WTC11 (cell line): ENCODE results near the gene BBS12. TPM values are rescaled to one million over a fixed set of nuclear protein-coding genes. Genes with fewer than 3 reads are reported as not detected.

Experiments
- ATAC-seq: fragments of 200-7000 bp; cut with Tn5 transposase; 2 replicates; pipeline ENCODE4 v1.10.0; 2021; ENCODE audit warnings: mild to moderate bottlenecking, moderate library complexity
- CTCF ChIA-PET: fragments of 300-600 bp; sonication (Branson Sonifier 250); formaldehyde crosslinking; loops from one replicate; lab custom pipeline; 2021; ENCODE audit warnings: antibody characterized with exemption; lab: Charles Lee
- POLR2A ChIA-PET: fragments of 350-600 bp; sonication (Branson Sonifier 250); formaldehyde crosslinking; loops from one replicate; lab custom pipeline; 2021; ENCODE audit warnings: antibody characterized with exemption; lab: Charles Lee
- DNase-seq: peaks from one replicate; pipeline ENCODE4 v3.0.0; 2021; ENCODE audit warnings: low spot score
- H3K27ac Mint-ChIP-seq: 2 replicates; pipeline ENCODE4 v1.8.0; 2021; ENCODE audit warnings: mixed read lengths
- H3K27me3 Mint-ChIP-seq: 2 replicates; pipeline ENCODE4 v1.8.0; 2021; ENCODE audit warnings: low read depth, mild to moderate bottlenecking, moderate library complexity, mixed read lengths
- H3K36me3 Mint-ChIP-seq: 2 replicates; pipeline ENCODE4 v1.8.0; 2021; ENCODE audit warnings: mixed read lengths
- H3K4me1 Mint-ChIP-seq: 2 replicates; pipeline ENCODE4 v1.8.0; 2022; ENCODE audit warnings: mixed read lengths
- H3K4me3 Mint-ChIP-seq: 2 replicates; pipeline ENCODE4 v1.8.0; 2021; ENCODE audit warnings: mild to moderate bottlenecking, moderate library complexity, mixed read lengths
- H3K9me3 Mint-ChIP-seq: 2 replicates; pipeline ENCODE4 v1.8.0; 2021; ENCODE audit warnings: mixed read lengths
- CREB1 ChIP-seq: sonication (generic); formaldehyde crosslinking; IDR thresholded peaks from 2 replicates; pipeline ENCODE4 v1.8.0; 2023; ENCODE audit warnings: mild to moderate bottlenecking, missing genetic modification reagents
- ETV6 ChIP-seq: sonication (generic); formaldehyde crosslinking; IDR thresholded peaks from 2 replicates; pipeline ENCODE4 v1.8.1; 2022; ENCODE audit warnings: mild to moderate bottlenecking, missing genetic modification reagents
- GABPB1 ChIP-seq: sonication (generic); formaldehyde crosslinking; IDR thresholded peaks from 2 replicates; pipeline ENCODE4 v1.8.1; 2023; ENCODE audit warnings: mild to moderate bottlenecking, missing genetic modification reagents
- GTF2I ChIP-seq: fragments of 250-450 bp; sonication (Bioruptor Pico); conservative IDR thresholded peaks from 2 replicates; pipeline ENCODE4 v1.4.0; 2021; ENCODE audit warnings: mild to moderate bottlenecking
- IRF2 ChIP-seq: sonication (generic); formaldehyde crosslinking; IDR thresholded peaks from 2 replicates; pipeline ENCODE4 v1.8.0; 2022; ENCODE audit warnings: low read depth, missing genetic modification reagents, borderline replicate concordance
- MYBL2 ChIP-seq: sonication (generic); formaldehyde crosslinking; IDR thresholded peaks from 2 replicates; pipeline ENCODE4 v1.8.1; 2023; ENCODE audit warnings: mild to moderate bottlenecking, moderate library complexity, missing genetic modification reagents
- NR3C1 ChIP-seq: sonication (generic); formaldehyde crosslinking; conservative IDR thresholded peaks from 2 replicates; pipeline ENCODE4 v1.8.1; 2023; ENCODE audit warnings: low read depth, mild to moderate bottlenecking, missing genetic modification reagents
- RELA ChIP-seq: sonication (generic); formaldehyde crosslinking; IDR thresholded peaks from 2 replicates; pipeline ENCODE4 v1.8.1; 2022; ENCODE audit warnings: missing genetic modification reagents, mild to moderate bottlenecking, borderline replicate concordance
- SMAD3 ChIP-seq: sonication (generic); formaldehyde crosslinking; IDR thresholded peaks from 2 replicates; pipeline ENCODE4 v1.8.0; 2022; ENCODE audit warnings: missing genetic modification reagents, mild to moderate bottlenecking, borderline replicate concordance
- TEAD1 ChIP-seq: sonication (generic); formaldehyde crosslinking; IDR thresholded peaks from 2 replicates; pipeline ENCODE4 v1.8.0; 2022; ENCODE audit warnings: mild to moderate bottlenecking, missing genetic modification reagents
- ZNF138 ChIP-seq: sonication (generic); formaldehyde crosslinking; conservative IDR thresholded peaks from 2 replicates; pipeline ENCODE4 v1.8.1; 2022; ENCODE audit warnings: mild to moderate bottlenecking, moderate library complexity, missing genetic modification reagents
- ZNF423 ChIP-seq: fragments of 250-450 bp; sonication (Bioruptor Pico); IDR thresholded peaks from 2 replicates; pipeline ENCODE4 v2.1.2; 2022; ENCODE audit warnings: mild to moderate bottlenecking, moderate library complexity
- ZNF671 ChIP-seq: fragments of 250-450 bp; sonication (Bioruptor Pico); IDR thresholded peaks from 2 replicates; pipeline ENCODE4 v1.8.0; 2021; ENCODE audit warnings: mild to moderate bottlenecking
- total RNA-seq: library from RNA; stranded (reverse); gene quantifications from 3 replicates; pipeline ENCODE4 v1.2.3, GENCODE V29; 2021
- TF ChIP-seq, protein P1 (sequence below): fragments of 250-450 bp; sonication (Bioruptor Pico); IDR thresholded peaks from 2 replicates; pipeline ENCODE4 v1.9.0; 2021; ENCODE audit warnings: moderate library complexity, mild to moderate bottlenecking, inconsistent platforms, borderline replicate concordance
- TF ChIP-seq, protein P2 (sequence below): sonication (generic); formaldehyde crosslinking; IDR thresholded peaks from 2 replicates; pipeline ENCODE4 v1.8.1; 2022; ENCODE audit warnings: low read depth, mild to moderate bottlenecking, moderate library complexity, missing genetic modification reagents, borderline replicate concordance
- TF ChIP-seq, protein P3 (sequence below): sonication (generic); formaldehyde crosslinking; IDR thresholded peaks from 2 replicates; pipeline ENCODE4 v1.8.1; 2023; ENCODE audit warnings: mild to moderate bottlenecking, missing genetic modification reagents
- TF ChIP-seq, protein P4 (sequence below): fragments of 250-450 bp; sonication (Bioruptor Pico); conservative IDR thresholded peaks from 2 replicates; pipeline ENCODE4 v1.9.0; 2021; ENCODE audit warnings: mild to moderate bottlenecking
- TF ChIP-seq, protein P5 (sequence below): fragments of 200-600 bp; IDR thresholded peaks from 2 replicates; pipeline ENCODE4 v1.8.0; 2022; ENCODE audit warnings: antibody characterized with exemption

Gene BBS12
- total RNA-seq, 1 experiment from 2014 or later = 2.7 TPM

DNA sequence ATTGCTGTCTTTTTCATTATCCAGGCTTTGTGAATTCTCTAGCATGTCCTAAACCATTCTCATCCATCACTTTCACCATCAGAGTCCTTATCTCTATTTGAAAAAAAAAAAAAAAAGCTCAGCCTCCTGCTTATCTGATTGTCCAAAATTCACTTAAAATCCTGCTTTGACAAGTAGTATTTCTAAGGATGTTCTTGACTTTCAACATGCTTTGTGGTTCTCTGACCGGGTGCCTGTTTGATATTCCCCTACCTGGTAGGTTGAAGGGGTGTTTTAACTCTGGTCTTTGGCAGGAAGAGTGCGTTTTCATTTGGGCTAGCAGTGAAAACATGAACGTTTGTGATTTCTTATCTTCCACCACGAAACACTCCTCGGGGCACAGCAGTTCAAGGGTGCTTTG, 17.3 kb upstream of the BBS12 start (continued):
- TF ChIP-seq, protein P1, sequence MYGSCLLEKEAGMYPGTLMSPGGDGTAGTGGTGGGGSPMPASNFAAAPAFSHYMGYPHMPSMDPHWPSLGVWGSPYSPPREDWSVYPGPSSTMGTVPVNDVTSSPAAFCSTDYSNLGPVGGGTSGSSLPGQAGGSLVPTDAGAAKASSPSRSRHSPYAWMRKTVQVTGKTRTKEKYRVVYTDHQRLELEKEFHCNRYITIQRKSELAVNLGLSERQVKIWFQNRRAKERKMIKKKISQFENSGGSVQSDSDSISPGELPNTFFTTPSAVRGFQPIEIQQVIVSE = no peak
- TF ChIP-seq IRF2 (CRISPR knock-in tag) (no peak), MYBL2 (CRISPR knock-in tag) (no peak), CREB1 (CRISPR knock-in tag) (no peak), NR3C1 (CRISPR knock-in tag) (no peak), ZNF423 (CRISPR knock-in tag) (no peak)
- TF ChIP-seq, protein P2, sequence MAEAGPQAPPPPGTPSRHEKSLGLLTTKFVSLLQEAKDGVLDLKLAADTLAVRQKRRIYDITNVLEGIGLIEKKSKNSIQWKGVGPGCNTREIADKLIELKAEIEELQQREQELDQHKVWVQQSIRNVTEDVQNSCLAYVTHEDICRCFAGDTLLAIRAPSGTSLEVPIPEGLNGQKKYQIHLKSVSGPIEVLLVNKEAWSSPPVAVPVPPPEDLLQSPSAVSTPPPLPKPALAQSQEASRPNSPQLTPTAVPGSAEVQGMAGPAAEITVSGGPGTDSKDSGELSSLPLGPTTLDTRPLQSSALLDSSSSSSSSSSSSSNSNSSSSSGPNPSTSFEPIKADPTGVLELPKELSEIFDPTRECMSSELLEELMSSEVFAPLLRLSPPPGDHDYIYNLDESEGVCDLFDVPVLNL (CRISPR knock-in tag) = no peak
- TF ChIP-seq, all 79 proteins: peak for 0

DNA sequence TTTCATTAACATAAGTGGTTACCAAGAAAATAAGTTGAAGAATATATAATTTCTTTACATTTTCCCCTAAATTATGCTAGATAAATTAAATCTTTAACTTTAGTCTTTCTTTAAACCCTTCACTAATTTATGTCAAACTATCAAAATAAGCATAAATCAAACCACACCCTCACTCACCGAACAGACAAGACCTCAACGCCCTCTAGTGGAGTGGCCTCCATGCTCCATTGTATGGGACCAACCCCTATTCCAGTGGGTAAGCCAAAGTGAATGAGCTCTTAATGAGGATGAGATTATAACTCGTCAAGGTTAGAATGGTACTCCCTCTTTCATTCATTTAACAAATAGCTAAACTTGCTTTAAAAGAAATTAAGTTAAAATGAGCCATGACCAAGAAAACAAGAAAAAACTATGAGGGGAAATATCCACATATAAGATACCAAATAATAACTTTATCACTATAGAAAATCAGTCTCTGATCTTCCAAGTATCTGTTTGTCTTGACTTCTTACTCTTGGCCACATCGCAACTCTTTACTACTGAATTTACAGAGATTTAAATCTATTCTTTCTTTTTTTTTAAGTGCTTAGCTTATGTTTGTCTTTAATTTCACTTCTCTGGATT, 15.6 kb upstream of the BBS12 start:
- H3K27ac Mint-ChIP-seq = no peak overlapping the region
- peak; percentile 93 for ATAC-seq

DNA sequence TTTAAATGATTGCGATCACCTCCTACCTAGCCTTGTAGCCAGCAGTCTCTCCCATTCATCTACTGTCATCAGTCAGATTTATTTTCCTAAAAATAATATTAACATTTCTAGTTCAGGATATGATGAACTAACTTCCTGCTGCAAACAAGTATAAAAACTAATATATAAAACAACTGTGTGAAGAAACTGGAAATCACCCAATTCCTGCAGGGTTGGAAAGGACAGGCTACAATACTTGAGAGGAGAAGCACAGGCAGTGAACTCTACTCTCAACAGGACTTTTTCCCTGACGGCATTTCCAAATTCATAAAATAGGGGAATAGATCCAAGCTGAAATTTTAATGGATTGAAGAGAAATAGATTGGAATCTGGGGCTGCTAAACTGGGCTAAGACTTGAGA, 14.2 kb upstream of the BBS12 start:
- Mint-ChIP-seq H3K27me3 (no peaks in the 10 kb centered on the region), H3K36me3 (no peaks in the 10 kb centered on the region), H3K27ac (no peak overlapping the region), H3K4me3 (no peak overlapping the region), H3K9me3 (peaks cover 6% of the 10 kb centered on the region), H3K4me1 (no peaks in the 10 kb centered on the region)
- ATAC-seq = no peak
- POLR2A ChIA-PET = no interaction called here
- CTCF ChIA-PET = interaction anchor here (0.6 to 1.9 kb wide), 6 partner anchors 11 to 213 kb away, joined by 3 to 44 read pairs (median 6); partner anchors contain the start of gene BBS12
- no peak for DNase-seq
- TF ChIP-seq, protein P3, sequence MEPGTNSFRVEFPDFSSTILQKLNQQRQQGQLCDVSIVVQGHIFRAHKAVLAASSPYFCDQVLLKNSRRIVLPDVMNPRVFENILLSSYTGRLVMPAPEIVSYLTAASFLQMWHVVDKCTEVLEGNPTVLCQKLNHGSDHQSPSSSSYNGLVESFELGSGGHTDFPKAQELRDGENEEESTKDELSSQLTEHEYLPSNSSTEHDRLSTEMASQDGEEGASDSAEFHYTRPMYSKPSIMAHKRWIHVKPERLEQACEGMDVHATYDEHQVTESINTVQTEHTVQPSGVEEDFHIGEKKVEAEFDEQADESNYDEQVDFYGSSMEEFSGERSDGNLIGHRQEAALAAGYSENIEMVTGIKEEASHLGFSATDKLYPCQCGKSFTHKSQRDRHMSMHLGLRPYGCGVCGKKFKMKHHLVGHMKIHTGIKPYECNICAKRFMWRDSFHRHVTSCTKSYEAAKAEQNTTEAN (CRISPR knock-in tag) = no peak
- TF ChIP-seq ETV6 (CRISPR knock-in tag) (no peak), ZNF138 (no peak), SMAD3 (CRISPR knock-in tag) (no peak), RELA (CRISPR knock-in tag) (no peak), ZNF671 (CRISPR knock-in tag) (no peak), GABPB1 (CRISPR knock-in tag) (no peak), GTF2I (no peak)
- TF ChIP-seq, protein P4, sequence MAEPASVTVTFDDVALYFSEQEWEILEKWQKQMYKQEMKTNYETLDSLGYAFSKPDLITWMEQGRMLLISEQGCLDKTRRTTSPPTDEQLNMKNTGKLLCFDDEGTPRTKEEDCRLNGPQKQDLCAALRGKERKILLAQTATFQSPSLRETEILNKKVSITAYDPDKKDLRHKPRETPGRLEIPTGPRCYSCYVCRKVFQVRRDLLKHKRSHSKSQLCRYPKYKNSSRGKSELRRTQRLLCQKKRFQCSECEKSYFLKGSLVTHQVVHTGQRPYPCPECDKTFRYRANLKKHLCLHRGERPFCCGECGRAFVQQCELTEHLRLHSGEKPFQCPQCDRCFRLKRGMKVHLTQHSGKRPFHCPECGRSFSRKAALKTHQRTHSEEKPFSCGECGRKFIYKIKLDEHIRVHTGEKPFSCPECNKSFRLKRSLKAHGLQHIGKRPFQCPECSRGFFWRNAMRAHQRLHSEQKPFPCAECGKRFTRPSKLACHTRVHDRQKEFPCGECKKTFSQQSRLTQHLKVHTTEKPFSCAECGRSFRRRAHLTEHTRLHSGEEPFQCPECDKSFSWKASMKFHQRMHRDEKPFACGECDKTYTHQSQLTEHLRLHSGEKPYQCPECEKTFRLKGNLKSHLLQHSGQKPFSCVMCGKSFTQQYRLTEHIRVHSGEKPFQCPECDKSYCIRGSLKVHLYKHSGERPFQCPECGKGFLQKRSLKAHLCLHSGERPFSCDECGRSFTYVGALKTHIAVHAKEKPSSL (CRISPR knock-in tag) = no peak

More for the DNA sequence above, 15.6 kb upstream of the BBS12 start:
- H3K4me1 Mint-ChIP-seq = no peaks in the 10 kb centered on the region
- TF ChIP-seq, protein P5, sequence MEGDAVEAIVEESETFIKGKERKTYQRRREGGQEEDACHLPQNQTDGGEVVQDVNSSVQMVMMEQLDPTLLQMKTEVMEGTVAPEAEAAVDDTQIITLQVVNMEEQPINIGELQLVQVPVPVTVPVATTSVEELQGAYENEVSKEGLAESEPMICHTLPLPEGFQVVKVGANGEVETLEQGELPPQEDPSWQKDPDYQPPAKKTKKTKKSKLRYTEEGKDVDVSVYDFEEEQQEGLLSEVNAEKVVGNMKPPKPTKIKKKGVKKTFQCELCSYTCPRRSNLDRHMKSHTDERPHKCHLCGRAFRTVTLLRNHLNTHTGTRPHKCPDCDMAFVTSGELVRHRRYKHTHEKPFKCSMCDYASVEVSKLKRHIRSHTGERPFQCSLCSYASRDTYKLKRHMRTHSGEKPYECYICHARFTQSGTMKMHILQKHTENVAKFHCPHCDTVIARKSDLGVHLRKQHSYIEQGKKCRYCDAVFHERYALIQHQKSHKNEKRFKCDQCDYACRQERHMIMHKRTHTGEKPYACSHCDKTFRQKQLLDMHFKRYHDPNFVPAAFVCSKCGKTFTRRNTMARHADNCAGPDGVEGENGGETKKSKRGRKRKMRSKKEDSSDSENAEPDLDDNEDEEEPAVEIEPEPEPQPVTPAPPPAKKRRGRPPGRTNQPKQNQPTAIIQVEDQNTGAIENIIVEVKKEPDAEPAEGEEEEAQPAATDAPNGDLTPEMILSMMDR = peak; percentile 63
- no peak for TF ChIP-seq TEAD1 (CRISPR knock-in tag)
- peaks cover 6% of the 10 kb centered on the region for H3K9me3 Mint-ChIP-seq
- H3K36me3 Mint-ChIP-seq = no peaks in the 10 kb centered on the region
- no peaks in the 10 kb centered on the region for H3K27me3 Mint-ChIP-seq
- peak; percentile 76 for DNase-seq
- ChIA-PET CTCF (interaction anchor here (0.5 to 1.9 kb wide), 39 partner anchors 9 to 376 kb away, joined by 3 to 44 read pairs (median 3); partner anchors contain the start of genes BBS12 and NUDT6), POLR2A (interaction anchor here (1.1 kb wide), 1 partner anchor 15 kb away, joined by 3 read pairs; the partner anchor contains the start of gene BBS12)
- H3K4me3 Mint-ChIP-seq = no peak overlapping the region
